IPS-NIHi7 (cell line): Measurements from ENCODE around the gene DDX23.
"Not testable (repeated sequence)": the region's sequence is repeated elsewhere in the genome, so short reads cannot be mapped to it uniquely, and the experiment has no call there.

ENCODE experiments used
- DNase-seq: peaks from one replicate; pipeline ENCODE4 v3.0.0; 2012; ENCODE audit warnings: mixed read lengths; ENCODE audit errors: extremely low spot score

Gene DDX23

GRCh38 chr12:48851883-48852733 lies at the start of gene DDX23:
DDX23 (minus strand) TSS chr12:48852163; CDS start chr12:48845782, 6,381 bp downstream.
- peak; percentile 99 for DNase-seq

GRCh38 chr12:48901278-48901677 lies 49.3 kb upstream of the DDX23 start:
- DNase-seq: no peak

GRCh38 chr12:48899651-48900050 lies 47.7 kb upstream of the DDX23 start:
- no peak for DNase-seq

GRCh38 chr12:48894271-48894670 lies 42.3 kb upstream of the DDX23 start:
- no peak for DNase-seq

GRCh38 chr12:48890657-48891418 lies 38.9 kb upstream of the DDX23 start:
- peak; percentile 87 for DNase-seq

GRCh38 chr12:48889679-48890078 lies 37.7 kb upstream of the DDX23 start:
- DNase-seq: no peak

- peak; percentile 47 for DNase-seq
These were observed 31.6 kb upstream of the DDX23 start for GRCh38 chr12:48883305-48884161.

- DNase-seq: no peak
These were observed 31.0 kb upstream of the DDX23 start for GRCh38 chr12:48882972-48883304.

GRCh38 chr12:48882315-48882687 lies 30.3 kb upstream of the DDX23 start:
- DNase-seq: peak; percentile 46

- DNase-seq: no peak
These were observed 29.8 kb upstream of the DDX23 start for GRCh38 chr12:48881686-48882314.

GRCh38 chr12:48880647-48881046 lies 28.7 kb upstream of the DDX23 start:
- no peak for DNase-seq

- DNase-seq: no peak
These were observed 26.6 kb upstream of the DDX23 start for GRCh38 chr12:48878548-48878947.

GRCh38 chr12:48875944-48876515 lies 24.1 kb upstream of the DDX23 start:
- DNase-seq: no peak

- not testable (repeated sequence) for DNase-seq
These were observed 21.6 kb upstream of the DDX23 start for GRCh38 chr12:48873534-48873933.

- no peak for DNase-seq
These were observed 21.1 kb upstream of the DDX23 start for GRCh38 chr12:48873096-48873495.

GRCh38 chr12:48869191-48869590 lies 17.2 kb upstream of the DDX23 start:
- no peak for DNase-seq

- no peak for DNase-seq
These were observed 16.5 kb upstream of the DDX23 start for GRCh38 chr12:48868451-48868850.

- no peak for DNase-seq
These were observed 14.2 kb upstream of the DDX23 start for GRCh38 chr12:48866052-48866711.

- DNase-seq: peak; percentile 95
These were observed 13.5 kb upstream of the DDX23 start, which contains the start of gene RND1 for GRCh38 chr12:48865281-48866051. RND1 (minus strand) TSS chr12:48865870; CDS start chr12:48865767, 103 bp downstream.

GRCh38 chr12:48863291-48863690 lies 11.3 kb upstream of the DDX23 start:
- no peak for DNase-seq
